Activated CD8-positive, alpha-beta T cell treated with anti-CD3 and anti-CD28 coated beads for 36 hours (primary cell): ENCODE data around the gene TJP2. TPM values are rescaled to one million over a fixed set of nuclear protein-coding genes. Genes with fewer than 3 reads are reported as not detected.

ENCODE experiments used
- ATAC-seq: fragments of 200-7000 bp; cut with Tn5 transposase; one replicate; pipeline ENCODE4 v1.10.0; 2021; ENCODE audit warnings: mild to moderate bottlenecking, moderate library complexity
- CTCF ChIA-PET: fragments of 350-600 bp; sonication (Branson Sonifier 250); formaldehyde crosslinking; loops from one replicate; lab custom pipeline; 2021; ENCODE audit warnings: antibody characterized with exemption; lab: Charles Lee
- POLR2A ChIA-PET: fragments of 350-600 bp; sonication (Branson Sonifier 250); formaldehyde crosslinking; loops from one replicate; lab custom pipeline; 2021; ENCODE audit warnings: antibody characterized with exemption; lab: Charles Lee
- DNase-seq: peaks from one replicate; pipeline ENCODE4 v3.0.0-alpha.2; 2020
- H3K27ac Mint-ChIP-seq: one replicate; pipeline ENCODE4 v1.8.0; 2021; ENCODE audit warnings: mild to moderate bottlenecking, mixed read lengths
- H3K27me3 Mint-ChIP-seq: one replicate; pipeline ENCODE4 v1.8.0; 2021; ENCODE audit warnings: mixed read lengths
- H3K36me3 Mint-ChIP-seq: one replicate; pipeline ENCODE4 v1.8.0; 2021; ENCODE audit warnings: low read depth, mixed read lengths
- H3K4me1 Mint-ChIP-seq: one replicate; pipeline ENCODE4 v1.8.0; 2021; ENCODE audit warnings: low read depth, mixed read lengths
- H3K4me3 Mint-ChIP-seq: one replicate; pipeline ENCODE4 v1.8.0; 2021; ENCODE audit warnings: mild to moderate bottlenecking, moderate library complexity, mixed read lengths
- H3K9me3 Mint-ChIP-seq: one replicate; pipeline ENCODE4 v1.8.0; 2021; ENCODE audit warnings: mixed read lengths
- CTCF ChIP-seq: fragments of 200-600 bp; IDR thresholded peaks from one replicate; pipeline ENCODE4 v1.8.0; 2022; ENCODE audit warnings: antibody characterized with exemption, mild to moderate bottlenecking
- intact Hi-C: fragments of 100-400 bp; cut with micrococcal nuclease; formaldehyde crosslinking; loops from one replicate; pipeline ENCODE4 v1.10.0; 2022
- total RNA-seq, 2 experiments: library from RNA; stranded (reverse); gene quantifications; one replicate each; pipeline ENCODE4 v1.2.3, GENCODE V29; 2021

TJP2 gene
- total RNA-seq, 2 experiments from 2014 or later: 3.7 to 3.9 TPM

GRCh38 chr9:69186841-69187611, 12.9 kb downstream of the TJP2 start:
- no peak for TF ChIP-seq CTCF
- Mint-ChIP-seq H3K27me3 (no peaks in the 10 kb centered on the region), H3K27ac (peak overlapping the region; percentile 52), H3K4me3 (no peak overlapping the region), H3K4me1 (peaks cover 11% of the 10 kb centered on the region), H3K36me3 (no peaks in the 10 kb centered on the region), H3K9me3 (no peaks in the 10 kb centered on the region)
- ChIA-PET POLR2A (interaction anchor here (1.4 kb wide), 1 partner anchor 17 kb away, joined by 5 read pairs; no protein-coding TSS in a partner anchor), CTCF (interaction anchor here (0.9 to 3.6 kb wide), 5 partner anchors 9 to 151 kb away, joined by 3 to 12 read pairs (median 4); partner anchors contain the start of gene FXN)
- intact Hi-C loops: no loop called here
- ATAC-seq (no peak), DNase-seq (no peak)

GRCh38 chr9:69188975-69189374, 14.9 kb downstream of the TJP2 start:
- CTCF ChIA-PET: interaction anchor here (1.3 to 3.6 kb wide), 2 partner anchors 135 to 153 kb away, joined by 3 to 12 read pairs; partner anchors contain the start of gene FXN
- no peak for ATAC-seq

GRCh38 chr9:69190086-69190862, 16.2 kb downstream of the TJP2 start:
- CTCF ChIA-PET: interaction anchor here (0.7 to 7.2 kb wide), 2 partner anchors 32 to 137 kb away, joined by 3 to 174 read pairs; no protein-coding TSS in a partner anchor
- H3K4me1 Mint-ChIP-seq: peaks cover 11% of the 10 kb centered on the region
- POLR2A ChIA-PET: no interaction called here
- no peaks in the 10 kb centered on the region for H3K9me3 Mint-ChIP-seq
- intact Hi-C loops: loop anchor here (5.0 to 10.0 kb wide), 2 partner anchors 55 to 153 kb away; partner anchors contain the start of gene FXN
- ATAC-seq (no peak), DNase-seq (no peak)
- no peak overlapping the region for H3K27ac Mint-ChIP-seq
- H3K27me3 Mint-ChIP-seq: no peaks in the 10 kb centered on the region
- no peak overlapping the region for H3K4me3 Mint-ChIP-seq
- no peaks in the 10 kb centered on the region for H3K36me3 Mint-ChIP-seq
- no peak for TF ChIP-seq CTCF

More at GRCh38 chr9:69188975-69189374, 14.9 kb downstream of the TJP2 start:
- intact Hi-C loops: no loop called here
- Mint-ChIP-seq H3K9me3 (no peaks in the 10 kb centered on the region), H3K27ac (no peak overlapping the region), H3K27me3 (no peaks in the 10 kb centered on the region), H3K36me3 (no peaks in the 10 kb centered on the region), H3K4me3 (no peak overlapping the region), H3K4me1 (peaks cover 11% of the 10 kb centered on the region)
- POLR2A ChIA-PET: no interaction called here
- DNase-seq: no peak
- no peak for TF ChIP-seq CTCF

- CTCF ChIA-PET: interaction anchor here (0.7 to 7.2 kb wide), 2 partner anchors 32 to 137 kb away, joined by 3 to 174 read pairs; no protein-coding TSS in a partner anchor
- no peak for TF ChIP-seq CTCF
- intact Hi-C loops: loop anchor here (5.0 to 10.0 kb wide), 2 partner anchors 56 to 154 kb away; partner anchors contain the start of gene FXN
- no peaks in the 10 kb centered on the region for H3K36me3 Mint-ChIP-seq
- ATAC-seq (no peak), DNase-seq (no peak)
- H3K27ac Mint-ChIP-seq: no peak overlapping the region
- peaks cover 11% of the 10 kb centered on the region for H3K4me1 Mint-ChIP-seq
- no peak overlapping the region for H3K4me3 Mint-ChIP-seq
- H3K27me3 Mint-ChIP-seq: no peaks in the 10 kb centered on the region
- no peaks in the 10 kb centered on the region for H3K9me3 Mint-ChIP-seq
- POLR2A ChIA-PET: no interaction called here
Measured at GRCh38 chr9:69190863-69191181, 16.7 kb downstream of the TJP2 start.
